Chondrocyte (in vitro differentiated cells): ENCODE measurements around the gene MSH5. TPM values are rescaled to one million over a fixed set of nuclear protein-coding genes. Genes with fewer than 3 reads are reported as not detected.

Source experiments
- DNase-seq: peaks from one replicate; pipeline ENCODE4 v3.0.0; 2021; ENCODE audit warnings: mixed read lengths, low spot score
- H3K27ac Mint-ChIP-seq: one replicate; pipeline ENCODE4 v1.8.0; 2021; ENCODE audit warnings: mild to moderate bottlenecking, moderate library complexity, mixed read lengths; ENCODE audit not compliant: unreplicated experiment
- H3K27me3 Mint-ChIP-seq: 2 replicates; pipeline ENCODE4 v1.8.0; 2021; ENCODE audit warnings: low read depth, mixed read lengths
- H3K36me3 Mint-ChIP-seq: 2 replicates; pipeline ENCODE4 v1.8.0; 2021; ENCODE audit warnings: low read depth, mixed read lengths
- H3K4me1 Mint-ChIP-seq: 2 replicates; pipeline ENCODE4 v1.8.0; 2021; ENCODE audit warnings: low read depth, mild to moderate bottlenecking, mixed read lengths
- H3K4me3 Mint-ChIP-seq: one replicate; pipeline ENCODE4 v1.8.0; 2021; ENCODE audit warnings: mild to moderate bottlenecking, moderate library complexity, mixed read lengths; ENCODE audit not compliant: unreplicated experiment
- H3K9me3 Mint-ChIP-seq: 2 replicates; pipeline ENCODE4 v1.8.0; 2021; ENCODE audit warnings: low read depth, mixed read lengths
- CTCF ChIP-seq: fragments of 200-600 bp; sonication (generic); IDR thresholded peaks from 2 replicates; pipeline ENCODE4 v1.5.0; 2021; ENCODE audit warnings: antibody characterized with exemption, mild to moderate bottlenecking, moderate library complexity
- total RNA-seq: library from RNA; stranded (reverse); gene quantifications from 3 replicates; pipeline ENCODE4 v1.2.1, GENCODE V29; 2021

MSH5 gene
- total RNA-seq, 1 donor from 2014 or later, result 9.4 TPM

- TF ChIP-seq CTCF, result no peak
- H3K9me3 Mint-ChIP-seq, result no peaks in the 10 kb centered on the region
- no peak overlapping the region for H3K27ac Mint-ChIP-seq
- H3K4me3 Mint-ChIP-seq, result no peak overlapping the region
- no peak for DNase-seq
- peaks cover 2% of the 10 kb centered on the region for H3K4me1 Mint-ChIP-seq
- no peaks in the 10 kb centered on the region for H3K27me3 Mint-ChIP-seq
- H3K36me3 Mint-ChIP-seq, result peaks cover 4% of the 10 kb centered on the region
Observed at GRCh38 chr6:31758281-31758680, 18.5 kb downstream of the MSH5 start.

- Mint-ChIP-seq H3K36me3 (peaks cover 6% of the 10 kb centered on the region), H3K27me3 (no peaks in the 10 kb centered on the region), H3K4me1 (peaks cover 10% of the 10 kb centered on the region), H3K4me3 (no peak overlapping the region), H3K27ac (no peak overlapping the region), H3K9me3 (no peaks in the 10 kb centered on the region)
- TF ChIP-seq CTCF, result no peak
- DNase-seq, result no peak
Observed at GRCh38 chr6:31760790-31761189, 21.0 kb downstream of the MSH5 start.

GRCh38 chr6:31761343-31761742, 21.5 kb downstream of the MSH5 start:
- no peak for DNase-seq

GRCh38 chr6:31762356-31762755, 22.6 kb downstream of the MSH5 start, which contains the start of gene SAPCD1:
TSS of gene SAPCD1 (plus strand) at chr6:31762656. CDS start at chr6:31763055, 399 bp downstream.
- Mint-ChIP-seq H3K9me3 (no peaks in the 10 kb centered on the region), H3K4me1 (peaks cover 10% of the 10 kb centered on the region), H3K27me3 (no peaks in the 10 kb centered on the region), H3K27ac (peak within 1 kb of the TSS; percentile 39), H3K4me3 (no peak within 1 kb of the TSS), H3K36me3 (peaks cover 6% of the 10 kb centered on the region)
- no peak for DNase-seq
- TF ChIP-seq CTCF, result no peak

More at GRCh38 chr6:31761343-31761742, 21.5 kb downstream of the MSH5 start:
- Mint-ChIP-seq H3K27me3 (no peaks in the 10 kb centered on the region), H3K36me3 (peaks cover 6% of the 10 kb centered on the region), H3K4me3 (no peak overlapping the region), H3K4me1 (peaks cover 10% of the 10 kb centered on the region), H3K27ac (no peak overlapping the region), H3K9me3 (no peaks in the 10 kb centered on the region)
- TF ChIP-seq CTCF, result no peak

GRCh38 chr6:31762878-31763618, 23.2 kb downstream of the MSH5 start:
- peaks cover 6% of the 10 kb centered on the region for H3K36me3 Mint-ChIP-seq
- H3K9me3 Mint-ChIP-seq, result no peaks in the 10 kb centered on the region
- DNase-seq, result no peak
- peak overlapping the region; percentile 39 for H3K27ac Mint-ChIP-seq
- TF ChIP-seq CTCF, result no peak
- peaks cover 10% of the 10 kb centered on the region for H3K4me1 Mint-ChIP-seq
- no peak overlapping the region for H3K4me3 Mint-ChIP-seq
- H3K27me3 Mint-ChIP-seq, result no peaks in the 10 kb centered on the region
